Activated T-cell treated with anti-CD3 and anti-CD28 coated beads, Interleukin-2, amount 50 U/mL, for 4 hours (primary cell): Measurements from ENCODE around the gene ARPC4. TPM values are rescaled to one million over a fixed set of nuclear protein-coding genes. Genes with fewer than 3 reads are reported as not detected.

Experiments
- ATAC-seq, 2 donors: fragments of 200-7000 bp; cut with Tn5 transposase; one replicate each; pipeline ENCODE4 v1.10.0; 2021
- DNase-seq: peaks from one replicate; pipeline ENCODE4 v3.0.0-alpha.2; 2020
- H3K27me3 Mint-ChIP-seq: one replicate; pipeline ENCODE4 v1.8.0; 2021; ENCODE audit warnings: low read depth, mixed read lengths
- H3K36me3 Mint-ChIP-seq: one replicate; pipeline ENCODE4 v1.8.0; 2022; ENCODE audit warnings: mixed read lengths; ENCODE audit not compliant: insufficient read depth
- H3K4me1 Mint-ChIP-seq: one replicate; pipeline ENCODE4 v1.8.0; 2021; ENCODE audit warnings: low read depth, mixed read lengths
- H3K4me3 Mint-ChIP-seq: one replicate; pipeline ENCODE4 v1.8.0; 2021; ENCODE audit warnings: mild to moderate bottlenecking, moderate library complexity, mixed read lengths
- H3K9me3 Mint-ChIP-seq: one replicate; pipeline ENCODE4 v1.8.0; 2021; ENCODE audit warnings: mixed read lengths
- total RNA-seq, 3 donors: library from RNA; stranded (reverse); gene quantifications; one replicate each; pipeline ENCODE4 v1.2.1, GENCODE V29; 2021

ARPC4 gene
- total RNA-seq: 100 to 1,000 TPM; 257 to 268 (median 264) TPM

- Mint-ChIP-seq H3K4me3 (peak within 1 kb of the TSS; percentile 97), H3K27me3 (no peaks in the 10 kb centered on the region), H3K4me1 (peaks cover 69% of the 10 kb centered on the region), H3K36me3 (peaks cover 37% of the 10 kb centered on the region), H3K9me3 (no peaks in the 10 kb centered on the region)
- DNase-seq (peak; percentile 87), ATAC-seq (peak; percentile 85)
Measured at GRCh38 chr3:9792405-9793160, at the start of gene ARPC4, which contains the start of gene TADA3. Gene ARPC4 (plus strand): TSS chr3:9793082. CDS start chr3:9793122, 40 bp downstream. Gene TADA3 (minus strand): TSS chr3:9792473. CDS start chr3:9791466, 1,007 bp downstream.

- no peak overlapping the region for H3K4me3 Mint-ChIP-seq
- H3K36me3 Mint-ChIP-seq: peaks cover 50% of the 10 kb centered on the region
- H3K4me1 Mint-ChIP-seq: peaks cover 2% of the 10 kb centered on the region
- H3K27me3 Mint-ChIP-seq: no peaks in the 10 kb centered on the region
- no peaks in the 10 kb centered on the region for H3K9me3 Mint-ChIP-seq
- DNase-seq (no peak), ATAC-seq (no peak)
Measured at GRCh38 chr3:9743548-9743947, 49.3 kb upstream of the ARPC4 start.

GRCh38 chr3:9744162-9744561 is 48.7 kb upstream of the ARPC4 start:
- H3K4me1 Mint-ChIP-seq: peaks cover 4% of the 10 kb centered on the region
- H3K27me3 Mint-ChIP-seq: no peaks in the 10 kb centered on the region
- no peak overlapping the region for H3K4me3 Mint-ChIP-seq
- H3K9me3 Mint-ChIP-seq: no peaks in the 10 kb centered on the region
- ATAC-seq (no peak), DNase-seq (no peak)
- H3K36me3 Mint-ChIP-seq: peaks cover 44% of the 10 kb centered on the region

GRCh38 chr3:9745521-9745920 is 47.4 kb upstream of the ARPC4 start:
- ATAC-seq (no peak), DNase-seq (no peak)
- H3K4me3 Mint-ChIP-seq: no peak overlapping the region
- H3K36me3 Mint-ChIP-seq: peaks cover 36% of the 10 kb centered on the region
- H3K4me1 Mint-ChIP-seq: peaks cover 17% of the 10 kb centered on the region
- no peaks in the 10 kb centered on the region for H3K27me3 Mint-ChIP-seq
- no peaks in the 10 kb centered on the region for H3K9me3 Mint-ChIP-seq

- Mint-ChIP-seq H3K4me3 (no peak overlapping the region), H3K4me1 (peaks cover 25% of the 10 kb centered on the region), H3K27me3 (no peaks in the 10 kb centered on the region), H3K36me3 (peaks cover 32% of the 10 kb centered on the region), H3K9me3 (no peaks in the 10 kb centered on the region)
- ATAC-seq (no peak), DNase-seq (no peak)
Measured at GRCh38 chr3:9746330-9746729, 46.6 kb upstream of the ARPC4 start.

- Mint-ChIP-seq H3K4me3 (no peak overlapping the region), H3K4me1 (peaks cover 34% of the 10 kb centered on the region), H3K27me3 (no peaks in the 10 kb centered on the region), H3K9me3 (no peaks in the 10 kb centered on the region), H3K36me3 (peaks cover 40% of the 10 kb centered on the region)
- ATAC-seq: no peak
- DNase-seq: no peak
Measured at GRCh38 chr3:9747267-9747666, 45.6 kb upstream of the ARPC4 start.

- no peak for ATAC-seq
- Mint-ChIP-seq H3K4me1 (peaks cover 34% of the 10 kb centered on the region), H3K9me3 (no peaks in the 10 kb centered on the region), H3K36me3 (peaks cover 38% of the 10 kb centered on the region), H3K4me3 (no peak overlapping the region), H3K27me3 (no peaks in the 10 kb centered on the region)
- no peak for DNase-seq
Measured at GRCh38 chr3:9748031-9748430, 44.9 kb upstream of the ARPC4 start.

- no peaks in the 10 kb centered on the region for H3K9me3 Mint-ChIP-seq
- peaks cover 38% of the 10 kb centered on the region for H3K4me1 Mint-ChIP-seq
- DNase-seq (no peak), ATAC-seq (no peak)
- H3K36me3 Mint-ChIP-seq: peaks cover 33% of the 10 kb centered on the region
- H3K4me3 Mint-ChIP-seq: peak overlapping the region; percentile 91
- no peaks in the 10 kb centered on the region for H3K27me3 Mint-ChIP-seq
Measured at GRCh38 chr3:9749296-9749644, 43.6 kb upstream of the ARPC4 start.

GRCh38 chr3:9749645-9750555 is 43.0 kb upstream of the ARPC4 start, which contains the start of gene OGG1:
Gene OGG1 (plus strand): TSS chr3:9749952. CDS start chr3:9750287, 335 bp downstream.
- Mint-ChIP-seq H3K36me3 (peaks cover 29% of the 10 kb centered on the region), H3K4me1 (peaks cover 44% of the 10 kb centered on the region)
- peak; percentile 94 for ATAC-seq

GRCh38 chr3:9750556-9751411 is 42.1 kb upstream of the ARPC4 start:
- H3K36me3 Mint-ChIP-seq: peaks cover 29% of the 10 kb centered on the region
- H3K9me3 Mint-ChIP-seq: no peaks in the 10 kb centered on the region
- no peaks in the 10 kb centered on the region for H3K27me3 Mint-ChIP-seq
- ATAC-seq: no peak
- peaks cover 47% of the 10 kb centered on the region for H3K4me1 Mint-ChIP-seq
- H3K4me3 Mint-ChIP-seq: peak overlapping the region; percentile 91
- no peak for DNase-seq

More at GRCh38 chr3:9749645-9750555, 43.0 kb upstream of the ARPC4 start, which contains the start of gene OGG1:
- Mint-ChIP-seq H3K27me3 (no peaks in the 10 kb centered on the region), H3K9me3 (no peaks in the 10 kb centered on the region), H3K4me3 (peak within 1 kb of the TSS; percentile 91)
- DNase-seq: peak; percentile 91

GRCh38 chr3:9754678-9755077 is 38.2 kb upstream of the ARPC4 start:
- DNase-seq (no peak), ATAC-seq (no peak)
- no peaks in the 10 kb centered on the region for H3K9me3 Mint-ChIP-seq
- no peak overlapping the region for H3K4me3 Mint-ChIP-seq
- no peaks in the 10 kb centered on the region for H3K27me3 Mint-ChIP-seq
- H3K36me3 Mint-ChIP-seq: peaks cover 26% of the 10 kb centered on the region
- H3K4me1 Mint-ChIP-seq: peaks cover 37% of the 10 kb centered on the region

GRCh38 chr3:9757427-9757826 is 35.5 kb upstream of the ARPC4 start:
- H3K4me3 Mint-ChIP-seq: no peak overlapping the region
- H3K4me1 Mint-ChIP-seq: peaks cover 13% of the 10 kb centered on the region
- no peak for DNase-seq
- no peaks in the 10 kb centered on the region for H3K9me3 Mint-ChIP-seq
- H3K27me3 Mint-ChIP-seq: no peaks in the 10 kb centered on the region
- H3K36me3 Mint-ChIP-seq: peaks cover 20% of the 10 kb centered on the region
- no peak for ATAC-seq

GRCh38 chr3:9760779-9761505 is 31.9 kb upstream of the ARPC4 start:
- ATAC-seq (no peak), DNase-seq (no peak)
- Mint-ChIP-seq H3K4me3 (no peak overlapping the region), H3K9me3 (no peaks in the 10 kb centered on the region), H3K27me3 (no peaks in the 10 kb centered on the region), H3K4me1 (no peaks in the 10 kb centered on the region), H3K36me3 (peaks cover 16% of the 10 kb centered on the region)
